Fibroblast of skin of left quadriceps (primary cell): Measurements from ENCODE around the gene NUP210.
A peak's percentile ranks its signal among the peaks of the same experiment; 100 is the strongest.
"Not testable (repeated sequence)": the region's sequence is repeated elsewhere in the genome, so short reads cannot be mapped to it uniquely, and the experiment has no call there.

Experiments
- DNase-seq, 2 experiments: peaks; one replicate each; pipeline ENCODE4 v3.0.0-alpha.2; 2013; ENCODE audit warnings: low read depth in 2 of 2

NUP210 gene

GRCh38 chr3:13406190-13406589, 13.9 kb downstream of the NUP210 start:
- DNase-seq: no peak

GRCh38 chr3:13405614-13406013, 14.5 kb downstream of the NUP210 start:
- no peak for DNase-seq

DNA sequence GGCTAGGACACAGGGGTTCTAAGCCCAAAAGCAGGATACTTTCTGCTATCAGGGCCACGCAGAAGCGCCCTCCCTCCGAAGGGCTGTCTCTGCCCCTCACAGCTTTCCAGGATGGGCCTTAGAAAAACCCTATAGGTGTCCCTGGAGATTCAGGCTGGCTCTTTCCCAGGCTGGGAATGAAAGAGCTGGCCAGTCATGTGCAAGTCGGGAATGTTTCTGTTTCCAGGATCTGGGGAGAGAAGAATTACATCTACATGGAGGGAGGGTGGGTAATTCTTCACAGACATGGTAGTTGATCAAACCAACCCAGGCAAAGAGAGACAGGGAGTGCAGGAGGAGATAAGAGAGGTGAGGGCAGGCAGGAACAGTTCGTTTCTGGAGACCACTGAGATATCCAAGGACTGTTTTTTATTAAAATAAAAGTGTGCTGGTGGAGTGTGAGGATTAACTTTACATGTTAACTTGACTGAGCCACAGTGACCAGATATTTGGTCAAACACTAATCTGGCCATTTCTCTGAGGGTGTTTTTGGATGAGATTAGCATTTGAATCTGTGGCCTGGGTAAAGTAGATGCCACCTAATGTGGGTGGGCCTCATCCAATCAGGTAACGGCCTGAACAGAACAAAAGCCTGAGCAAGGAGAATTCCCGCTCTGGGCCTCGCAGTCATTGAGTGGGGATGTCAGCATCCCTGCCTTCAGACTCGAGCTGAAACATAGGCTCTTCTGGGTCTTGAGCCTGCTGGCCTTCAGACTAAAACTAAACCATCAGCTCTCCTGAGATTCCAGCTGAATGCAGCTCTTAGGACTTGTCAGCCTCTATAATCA, 15.3 kb downstream of the NUP210 start:
- DNase-seq: no peak

DNA sequence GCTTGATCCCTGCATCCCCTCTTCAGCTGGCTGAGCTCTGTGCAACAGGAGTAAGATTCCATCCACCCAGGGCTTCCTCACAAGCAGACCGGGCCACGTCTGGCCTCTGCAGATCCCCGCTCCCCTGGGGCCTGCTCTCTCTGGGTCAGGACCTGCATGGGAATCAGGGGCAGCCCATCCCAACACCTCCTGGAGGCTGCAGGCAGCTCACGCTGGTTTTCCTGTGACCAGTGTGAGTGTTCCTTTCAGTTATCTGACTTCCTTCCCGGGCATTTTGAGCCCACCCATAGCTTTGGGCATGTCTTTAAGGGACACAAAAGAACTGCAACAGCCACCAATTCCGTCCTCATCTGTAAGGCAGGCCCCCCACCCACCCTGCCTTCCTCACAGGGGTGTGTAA, 16.3 kb downstream of the NUP210 start:
- DNase-seq: no peak

DNA sequence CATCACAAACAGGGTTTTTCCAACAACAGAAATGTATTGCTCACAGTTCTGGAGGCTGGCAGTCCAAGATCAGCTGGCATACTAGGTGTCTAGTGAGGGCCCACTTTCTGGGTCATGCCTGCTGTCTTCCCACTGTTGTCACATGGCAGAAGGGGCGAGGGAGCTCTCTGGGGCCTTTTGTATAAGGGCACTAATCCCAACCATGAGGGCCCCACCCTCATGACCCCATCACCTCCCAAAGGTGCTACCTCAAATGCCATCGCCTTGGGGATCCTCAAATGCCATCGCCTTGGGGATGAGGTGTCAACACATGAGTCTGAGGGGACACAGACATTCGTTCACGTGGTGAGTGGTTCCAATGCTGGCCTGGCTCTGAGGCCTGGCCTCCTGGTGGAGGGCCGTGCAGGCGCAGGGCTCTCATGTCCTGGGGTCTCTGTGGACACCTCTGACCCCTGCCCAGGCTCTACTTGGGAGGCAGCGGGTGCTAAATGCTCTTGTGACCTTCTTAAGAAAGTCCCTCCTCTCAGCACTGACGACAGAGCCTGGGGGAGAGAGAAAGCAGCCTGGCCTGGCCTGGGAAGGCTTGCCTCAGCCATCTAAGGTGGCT, 16.8 kb downstream of the NUP210 start:
- no peak for DNase-seq

DNA sequence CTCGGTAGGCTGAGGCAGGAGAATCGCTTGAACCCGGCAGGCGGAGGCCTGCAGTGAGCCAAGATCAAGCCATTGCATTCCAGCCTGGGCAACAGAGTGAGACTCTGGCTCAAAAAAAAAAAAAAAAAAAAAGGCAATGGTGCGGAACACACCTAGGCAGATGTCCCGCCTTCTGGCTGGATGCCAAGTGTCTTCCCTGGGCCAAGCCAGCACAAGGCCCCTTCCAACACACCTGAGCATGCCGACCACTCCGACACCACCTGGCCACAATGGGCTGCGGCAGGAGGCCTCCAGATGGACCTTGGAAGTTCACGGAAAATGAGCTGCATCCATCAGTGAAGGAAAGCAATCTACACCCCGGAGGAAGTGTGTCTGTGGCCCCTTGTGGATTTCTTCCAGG, 19.0 kb downstream of the NUP210 start:
- DNase-seq: no peak

DNA sequence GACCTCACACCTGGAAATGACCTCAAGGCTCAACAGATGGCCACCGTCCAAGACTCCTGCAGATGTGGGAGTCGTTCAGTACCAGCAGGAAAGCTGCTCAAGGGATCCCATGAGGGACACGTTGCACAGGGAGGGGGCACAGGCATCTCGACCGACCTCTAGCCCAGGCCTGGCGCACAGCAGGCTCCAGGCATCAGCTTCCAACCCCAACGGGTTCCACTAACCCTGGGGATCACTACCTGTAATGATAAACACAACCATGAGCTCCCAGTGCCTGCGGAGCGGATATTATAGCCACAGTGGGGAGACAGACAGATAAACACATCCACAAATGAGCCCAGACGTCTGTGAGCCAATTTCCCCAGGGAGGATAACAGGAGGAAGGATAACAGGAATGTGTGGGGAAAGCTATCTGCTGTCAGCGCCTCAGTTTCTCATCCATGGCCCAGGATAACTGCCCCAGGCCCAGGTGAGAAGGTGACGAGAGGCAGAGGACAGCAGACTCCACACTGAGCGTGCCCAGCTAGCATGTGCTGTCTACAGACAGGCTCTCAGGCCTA, 19.9 kb downstream of the NUP210 start:
- no peak for DNase-seq

DNA sequence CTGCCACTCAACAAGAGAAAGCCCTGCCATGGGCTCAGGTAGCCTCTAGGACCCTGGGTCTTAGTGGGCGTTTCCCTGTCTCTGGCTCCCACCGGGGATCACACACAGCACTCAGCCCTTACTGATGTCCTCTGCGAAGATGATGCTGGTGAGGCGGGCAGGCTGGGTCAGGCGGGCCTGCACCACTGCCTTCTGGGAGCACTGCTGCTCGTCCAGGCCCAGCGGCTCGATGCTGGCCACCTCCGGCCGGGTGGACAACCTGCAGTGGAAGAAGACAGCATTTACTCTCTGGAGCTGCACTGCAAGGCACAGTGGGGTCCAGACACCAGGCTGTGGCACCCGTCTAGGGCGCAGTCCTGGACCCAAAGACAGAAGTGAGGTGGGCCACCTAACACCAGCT, 20.5 kb downstream of the NUP210 start:
- no peak for DNase-seq

- DNase-seq: no peak
Measured at GRCh38 chr3:13397316-13397715, 22.8 kb downstream of the NUP210 start.

DNA sequence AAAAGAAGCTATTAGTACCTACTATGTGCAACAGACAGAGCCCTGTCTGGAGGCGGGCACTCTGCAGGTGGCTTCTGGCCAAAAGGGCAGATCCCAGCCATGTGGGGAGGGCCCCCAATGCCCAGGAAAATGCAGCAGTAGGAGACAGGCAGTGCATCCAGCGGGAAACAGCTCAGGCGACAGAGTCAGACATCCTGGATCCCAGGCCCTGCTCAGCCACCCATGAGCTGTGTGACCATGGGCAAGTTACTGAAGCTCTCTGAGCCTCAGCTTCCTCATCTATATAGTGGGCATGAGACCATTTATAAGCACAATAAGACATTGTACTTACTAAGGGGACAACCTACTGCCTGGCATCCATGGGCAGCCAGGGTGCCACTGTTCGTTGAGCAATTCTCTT, 25.8 kb downstream of the NUP210 start:
- DNase-seq: no peak

DNA sequence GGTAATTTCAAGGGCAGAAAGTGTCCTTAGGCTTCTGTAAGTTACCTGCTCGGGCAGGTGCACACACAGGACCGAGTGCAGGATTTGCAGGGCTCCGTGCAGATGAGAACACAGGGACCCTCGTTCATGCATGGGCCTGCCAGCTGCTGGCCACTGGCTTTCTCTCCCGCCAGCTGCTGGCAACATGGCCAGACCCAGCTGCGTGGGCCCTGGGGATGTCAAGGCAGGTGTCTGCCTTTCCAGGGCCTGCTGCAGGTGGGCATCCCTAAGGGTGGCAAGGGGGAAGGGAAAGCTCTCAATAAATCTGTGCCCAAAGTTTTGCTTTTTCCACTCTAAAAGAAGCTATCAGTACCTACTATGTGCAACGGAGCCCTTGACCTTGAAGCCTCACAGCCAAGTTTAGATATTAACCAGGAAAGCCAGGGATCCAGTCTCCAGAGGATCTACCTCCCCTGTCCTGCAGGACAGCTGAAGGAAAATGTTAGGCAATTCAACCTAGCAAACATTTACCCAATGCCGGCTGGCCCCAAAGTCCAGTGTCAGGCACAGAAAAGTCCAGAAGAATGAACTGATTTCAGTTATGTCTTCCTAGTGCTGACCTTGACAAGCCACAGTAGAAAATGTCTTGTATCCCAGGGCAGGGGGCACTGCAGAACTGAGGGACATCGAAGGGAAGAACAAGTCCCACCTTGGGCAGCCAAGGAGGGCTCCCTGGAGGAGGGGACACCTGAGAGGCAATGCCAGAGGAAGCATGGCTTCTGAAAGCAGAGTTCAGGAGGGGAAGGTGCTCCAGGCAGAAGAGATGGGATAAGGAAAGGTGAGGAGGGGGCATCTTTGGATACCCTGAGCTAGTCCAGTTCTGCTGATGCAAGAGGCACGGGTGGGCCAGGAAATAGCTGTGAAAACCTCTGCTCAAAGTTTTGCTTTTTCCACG, 26.4 kb downstream of the NUP210 start:
- DNase-seq: no peak

GRCh38 chr3:13391308-13391707, 28.8 kb downstream of the NUP210 start:
- no peak for DNase-seq

- DNase-seq: no peak
Measured at GRCh38 chr3:13389378-13389777, 30.7 kb downstream of the NUP210 start.

DNA sequence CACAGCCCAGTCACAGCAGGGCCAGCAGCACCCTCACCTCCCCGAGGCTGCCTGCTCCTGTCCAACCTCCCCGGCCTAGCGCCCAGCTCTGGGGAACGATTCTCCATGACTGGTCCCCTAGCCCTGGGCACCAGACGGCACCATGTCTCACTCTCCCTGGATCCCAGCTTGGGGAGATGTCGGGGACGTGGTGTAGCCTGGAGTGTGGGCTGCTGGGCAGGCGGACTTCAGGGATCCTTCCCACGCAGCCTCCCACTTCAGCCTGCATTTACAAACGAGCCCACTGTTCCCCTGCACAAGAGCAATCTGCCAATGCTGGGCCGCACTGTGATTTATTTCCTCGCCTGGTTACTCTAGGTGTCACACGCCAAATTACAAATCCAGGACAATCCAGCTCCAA, 31.3 kb downstream of the NUP210 start:
- DNase-seq: no peak

DNA sequence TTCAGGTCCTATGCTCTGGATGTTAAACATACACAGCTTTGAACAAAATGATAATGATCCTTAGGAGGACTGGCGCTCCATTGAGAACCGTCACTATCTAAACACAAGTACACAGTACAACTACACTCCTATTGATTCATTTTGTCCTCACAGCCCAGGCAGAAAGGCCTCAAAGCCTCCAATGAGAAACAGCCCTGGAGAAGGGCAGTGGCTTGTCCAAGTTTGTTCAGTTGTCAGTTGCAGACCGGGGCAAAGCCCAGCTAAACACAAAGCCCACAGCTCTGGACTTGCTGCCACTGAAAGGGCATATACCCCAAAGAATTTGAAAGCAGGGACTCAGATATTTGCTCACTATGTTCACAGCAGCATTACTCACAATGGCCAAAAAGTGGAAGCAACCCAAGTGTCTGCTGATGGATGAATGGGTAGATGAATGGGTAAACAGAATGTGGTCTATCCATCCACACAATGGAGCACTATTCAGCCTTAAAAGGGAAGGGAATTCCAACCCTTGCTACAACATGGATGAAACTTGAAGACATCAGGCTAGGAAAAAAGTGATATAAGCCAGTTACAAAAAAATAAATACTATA, 34.7 kb downstream of the NUP210 start:
- no peak for DNase-seq

DNA sequence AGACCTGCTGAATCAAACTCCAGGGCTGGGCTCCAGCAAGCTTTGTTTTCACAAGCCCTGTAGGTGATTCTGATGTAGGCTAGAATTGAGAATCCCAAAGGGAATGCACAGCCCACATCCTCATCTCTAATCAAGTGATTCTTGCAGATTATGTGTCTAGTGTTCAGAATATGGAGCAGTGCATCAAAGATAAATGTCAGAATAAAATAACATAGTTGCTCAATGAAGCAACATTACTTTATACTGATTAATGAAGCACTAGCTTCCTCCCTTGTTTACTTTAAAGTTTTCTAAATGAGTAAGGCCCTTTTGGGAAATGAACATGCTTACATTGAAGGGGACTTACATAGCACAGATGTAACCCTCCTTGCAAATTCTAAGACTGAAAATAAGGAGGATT, 39.2 kb downstream of the NUP210 start:
- DNase-seq: no peak

DNA sequence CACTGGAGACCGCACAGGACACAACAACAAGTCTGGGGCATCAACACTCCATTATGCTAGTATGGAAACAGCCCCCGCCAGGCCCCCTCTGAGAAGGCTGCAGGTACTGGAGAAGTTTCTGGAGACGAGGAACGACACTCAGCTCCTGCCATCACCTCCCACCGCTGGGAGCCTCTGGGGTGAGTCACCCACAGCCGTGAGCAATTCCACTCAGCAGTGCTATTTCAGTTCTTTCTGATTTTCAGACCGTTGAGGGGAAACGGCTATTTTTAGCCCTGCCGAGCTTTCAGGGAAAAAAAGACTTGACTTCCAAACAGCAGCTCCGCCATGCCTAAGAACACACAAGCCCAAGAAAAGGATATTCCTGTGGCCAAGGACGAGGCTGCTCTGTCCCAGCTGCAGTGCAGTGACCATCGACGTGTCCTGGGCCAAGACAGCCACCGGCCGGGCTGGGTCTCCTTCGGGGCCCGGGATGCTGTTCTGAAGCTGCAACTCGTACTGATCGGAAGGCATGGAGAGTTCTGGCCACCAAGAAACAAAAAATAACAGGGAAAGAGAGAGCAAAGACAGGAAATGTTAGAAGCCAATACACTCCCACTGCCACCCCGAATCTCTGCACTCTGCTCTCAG, 40.8 kb downstream of the NUP210 start:
- DNase-seq: peak; percentile 51 to 54

GRCh38 chr3:13378155-13378554, 42.0 kb downstream of the NUP210 start:
- DNase-seq: no peak

- DNase-seq: not testable (repeated sequence)
Measured at GRCh38 chr3:13377741-13378140, 42.4 kb downstream of the NUP210 start.

GRCh38 chr3:13377021-13377420, 43.1 kb downstream of the NUP210 start:
- DNase-seq: no peak

DNA sequence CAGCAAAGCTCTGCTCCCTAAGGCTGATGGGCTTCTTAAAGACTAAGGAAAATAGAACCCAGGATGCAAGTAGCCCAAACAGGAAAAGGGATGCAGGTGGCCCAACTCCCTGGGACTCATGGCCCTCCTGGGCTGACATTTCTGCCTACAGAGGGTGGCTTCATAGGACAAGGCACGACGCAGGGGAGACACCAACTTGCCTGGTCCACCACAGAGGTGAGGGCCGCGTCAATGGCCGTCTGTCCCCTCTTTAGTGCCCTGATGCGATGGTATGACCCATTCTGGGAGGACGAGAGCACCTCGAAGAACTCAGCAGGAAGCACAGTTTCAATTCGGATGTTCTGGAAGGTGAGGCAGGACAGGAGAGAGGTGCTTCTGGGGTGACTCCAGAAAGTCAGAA, 44.0 kb downstream of the NUP210 start:
- DNase-seq: no peak
